Measurements from ENCODE around the gene ELOF1. TPM values are rescaled to one million over a fixed set of nuclear protein-coding genes. Genes with fewer than 3 reads are reported as not detected.

The ELOF1 gene
- total RNA-seq, 1 donor: 56.3 TPM

Small RNA genes lying within 50 kb of the gene (small RNA-seq; reads per million reads assigned to genes)
- gene RN7SL833P: not detected

Other genes starting within 250 kb of the ELOF1 start
- gene RAB3D, start 219.6 kb downstream of the ELOF1 start, total RNA-seq: 114 TPM
- 187 TPM for gene TMEM205, start 213.0 kb downstream of the ELOF1 start, total RNA-seq
- 14.8 TPM for gene CCDC159, start 212.7 kb downstream of the ELOF1 start, total RNA-seq
- 8.1 TPM for gene PLPPR2, start 203.8 kb downstream of the ELOF1 start, total RNA-seq
- 4.6 TPM for gene SWSAP1, start 184.6 kb downstream of the ELOF1 start, total RNA-seq
- gene EPOR, start 174.9 kb downstream of the ELOF1 start, total RNA-seq: 21.8 TPM
- gene RGL3, start 139.9 kb downstream of the ELOF1 start, total RNA-seq: not detected
- under 0.01 TPM for gene ODAD3, start 124.1 kb downstream of the ELOF1 start, total RNA-seq
- 221 TPM for gene PRKCSH, start 123.6 kb downstream of the ELOF1 start, total RNA-seq
- gene ELAVL3, start 78.2 kb downstream of the ELOF1 start, total RNA-seq: 0.27 TPM
- 12.4 TPM for gene ZNF653, start 53.4 kb downstream of the ELOF1 start, total RNA-seq
- 99.4 TPM for gene ECSIT, start 30.1 kb downstream of the ELOF1 start, total RNA-seq
- under 0.01 TPM for gene CNN1, start 20.4 kb downstream of the ELOF1 start, total RNA-seq
- gene ACP5, start 18.4 kb upstream of the ELOF1 start, total RNA-seq: 18.0 TPM
- gene ZNF627, start 38.3 kb upstream of the ELOF1 start, total RNA-seq: 13.5 TPM
- 4.8 TPM for gene ZNF823, start 179.7 kb upstream of the ELOF1 start, total RNA-seq
- gene ZNF441, start 207.8 kb upstream of the ELOF1 start, total RNA-seq: 4.6 TPM
- gene ZNF491, start 239.3 kb upstream of the ELOF1 start, total RNA-seq: 1.9 TPM

Data from hematopoietic multipotent progenitor cell (in vitro differentiated cells).